NT2/D1 (cell line): ENCODE results near the gene ARMC6.

Experiments
- DNase-seq: peaks from one replicate; pipeline ENCODE4 v3.0.0-alpha.2; 2011; ENCODE audit warnings: low read depth, low spot score
- H3K27me3 ChIP-seq: 2 replicates; pipeline ENCODE4 v1.6.0; 2011; ENCODE audit warnings: mild to moderate bottlenecking; ENCODE audit not compliant: insufficient read length, insufficient read depth
- H3K36me3 ChIP-seq: 2 replicates; pipeline ENCODE4 v1.6.1; 2011; ENCODE audit warnings: mild to moderate bottlenecking, low read length, mixed read lengths; ENCODE audit not compliant: insufficient read depth, insufficient read length
- H3K4me1 ChIP-seq: 2 replicates; pipeline ENCODE4 v1.5.1; 2011; ENCODE audit not compliant: insufficient read depth, insufficient read length
- H3K4me3 ChIP-seq: 2 replicates; pipeline ENCODE4 v1.5.1; 2011; ENCODE audit warnings: low read depth; ENCODE audit not compliant: insufficient read length
- H3K9ac ChIP-seq: 2 replicates; pipeline ENCODE4 v1.6.0; 2011; ENCODE audit warnings: low read depth; ENCODE audit not compliant: insufficient read length
- H3K9me3 ChIP-seq: 2 replicates; pipeline ENCODE4 v1.5.1; 2011; ENCODE audit warnings: mild to moderate bottlenecking, low read length; ENCODE audit not compliant: insufficient read depth
- SUZ12 ChIP-seq: IDR thresholded peaks from 2 replicates; pipeline ENCODE4 v1.6.1; 2011; ENCODE audit not compliant: insufficient read length, insufficient read depth; ENCODE audit errors: extremely low read depth
- YY1 ChIP-seq: IDR thresholded peaks from 2 replicates; pipeline ENCODE4 v1.6.1; 2011; ENCODE audit not compliant: insufficient read length, insufficient read depth
- ZNF274 ChIP-seq: IDR thresholded peaks from 2 replicates; pipeline ENCODE4 v1.6.1; 2011; ENCODE audit warnings: mild to moderate bottlenecking, low read depth, low read length

ARMC6 gene

DNA sequence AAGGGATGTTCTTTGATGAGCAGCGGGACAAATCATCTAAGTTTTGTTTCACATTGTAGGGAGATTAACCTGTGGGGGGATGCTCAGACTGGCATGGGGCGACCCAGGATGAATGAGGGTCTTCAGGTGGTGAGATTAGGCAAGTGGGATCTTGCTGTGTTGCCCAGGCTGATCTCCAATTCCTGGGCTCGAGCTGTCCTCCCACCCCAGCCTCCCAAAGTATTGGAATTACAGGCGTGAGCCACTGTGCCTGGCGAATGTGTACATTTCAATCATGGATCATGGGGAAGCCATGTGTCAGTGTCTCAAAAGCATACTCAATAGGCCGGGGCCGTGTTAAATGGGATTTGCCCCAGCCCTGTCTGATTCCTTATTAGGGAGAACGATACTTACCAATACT, 38.5 kb downstream of the ARMC6 start:
- Histone ChIP-seq H3K27me3 (peaks cover 85% of the 10 kb centered on the region), H3K4me1 (no peaks in the 10 kb centered on the region), H3K9me3 (no peaks in the 10 kb centered on the region), H3K36me3 (peaks cover 3% of the 10 kb centered on the region), H3K4me3 (no peak overlapping the region), H3K9ac (no peak overlapping the region)
- TF ChIP-seq SUZ12 (no peak), ZNF274 (no peak), YY1 (no peak)
- no peak for DNase-seq

DNA sequence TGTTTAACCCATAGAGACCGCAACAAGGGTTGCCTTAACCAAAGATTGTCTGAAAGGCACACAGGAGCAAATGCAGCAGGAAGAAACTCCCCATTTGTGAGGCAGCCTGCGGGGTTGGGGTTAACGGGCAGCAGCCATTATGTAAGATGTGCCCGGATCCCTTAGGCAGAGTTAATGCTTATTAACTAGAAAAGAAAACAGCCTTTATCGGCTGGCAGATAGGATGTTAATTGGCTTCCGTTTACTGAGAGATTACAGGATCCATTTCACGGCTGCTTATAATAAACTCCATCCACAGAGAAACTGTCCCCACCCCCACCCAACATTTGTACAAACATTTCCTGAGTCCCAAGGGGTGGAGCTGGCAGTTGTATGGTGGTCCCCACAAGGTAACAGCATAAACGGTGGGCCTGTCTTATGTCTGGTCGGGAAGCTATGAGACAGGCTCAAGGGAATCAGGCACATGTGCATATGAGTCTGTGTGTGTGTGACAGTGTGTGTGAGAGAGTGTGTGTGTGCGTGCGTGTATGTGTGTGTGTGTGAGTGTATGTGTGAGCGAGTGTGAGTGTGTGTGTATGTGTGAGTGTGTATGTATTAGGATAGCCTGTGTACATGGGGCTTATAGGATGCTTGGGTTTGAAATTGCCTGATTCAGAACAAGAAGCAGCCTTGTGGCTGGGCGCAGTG, 40.9 kb downstream of the ARMC6 start:
- Histone ChIP-seq H3K9me3 (no peaks in the 10 kb centered on the region), H3K9ac (no peak overlapping the region), H3K27me3 (peaks cover 89% of the 10 kb centered on the region), H3K4me1 (no peaks in the 10 kb centered on the region), H3K4me3 (no peak overlapping the region), H3K36me3 (peaks cover 3% of the 10 kb centered on the region)
- TF ChIP-seq ZNF274 = no peak
- TF ChIP-seq SUZ12 = no peak
- TF ChIP-seq YY1 = no peak
- DNase-seq = no peak

DNA sequence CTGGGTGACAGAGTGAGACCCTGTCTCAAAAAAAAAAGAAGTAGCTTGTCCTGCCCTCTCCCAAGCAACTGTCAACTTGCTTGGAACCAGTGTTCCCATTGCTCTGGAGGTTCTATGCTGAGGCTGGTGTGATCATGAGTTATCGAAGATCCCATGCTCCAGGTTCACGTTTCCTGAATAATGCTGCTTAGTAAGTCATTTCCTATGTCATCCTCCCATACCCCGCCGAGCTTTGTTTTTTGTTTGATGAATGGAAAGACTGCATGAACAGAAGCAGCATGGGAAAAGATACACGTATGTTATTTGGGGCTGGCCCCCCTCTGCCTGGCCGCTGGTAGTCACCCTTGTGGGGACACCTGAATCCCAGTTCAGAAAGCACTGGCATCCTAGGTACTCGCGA, 41.7 kb downstream of the ARMC6 start:
- Histone ChIP-seq H3K9me3 (no peaks in the 10 kb centered on the region), H3K4me3 (no peak overlapping the region), H3K4me1 (no peaks in the 10 kb centered on the region), H3K36me3 (peaks cover 3% of the 10 kb centered on the region), H3K9ac (no peak overlapping the region), H3K27me3 (peaks cover 92% of the 10 kb centered on the region)
- TF ChIP-seq ZNF274 = no peak
- no peak for TF ChIP-seq YY1
- TF ChIP-seq SUZ12 = no peak
- no peak for DNase-seq

DNA sequence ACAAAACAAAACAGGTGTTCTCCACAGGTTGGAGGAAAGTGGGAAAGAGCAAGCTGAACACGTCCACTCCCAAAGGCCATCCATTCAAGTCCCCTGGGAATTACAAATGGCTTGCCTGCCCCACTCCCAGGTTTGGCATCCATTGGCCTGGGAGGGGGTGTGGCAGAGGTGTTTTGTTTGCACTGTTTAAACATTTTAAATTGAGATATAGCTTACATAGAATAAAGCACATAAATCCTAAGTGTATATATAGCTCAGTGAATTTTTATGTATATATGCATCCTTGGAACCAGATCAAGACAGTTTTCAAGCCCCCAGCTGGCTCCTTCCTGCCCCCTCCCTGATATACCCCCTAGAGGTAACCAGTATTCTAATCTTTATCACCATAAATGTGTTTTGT, 43.1 kb downstream of the ARMC6 start:
- Histone ChIP-seq H3K27me3 (peaks cover 92% of the 10 kb centered on the region), H3K36me3 (peaks cover 3% of the 10 kb centered on the region)

DNA sequence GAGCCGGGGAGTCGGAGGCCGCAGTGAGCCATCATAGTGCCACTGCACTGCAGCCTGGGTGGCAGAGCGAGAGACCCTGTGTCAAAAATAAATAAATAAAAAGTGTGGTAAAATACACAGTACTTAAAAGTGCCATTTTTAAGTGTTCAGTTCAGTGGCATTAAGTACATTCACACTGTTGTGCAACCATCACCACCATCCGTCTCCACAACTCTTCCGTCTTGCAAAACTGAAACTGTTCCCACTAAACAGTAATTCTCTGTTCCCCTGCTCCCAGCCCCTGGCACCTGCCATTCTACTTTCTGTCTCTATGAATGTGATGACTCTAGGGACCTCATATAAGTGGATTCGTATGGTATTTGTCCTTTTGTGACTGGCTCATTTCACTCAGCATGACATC, 43.7 kb downstream of the ARMC6 start:
- Histone ChIP-seq H3K9ac (no peak overlapping the region), H3K36me3 (peaks cover 3% of the 10 kb centered on the region), H3K4me1 (no peaks in the 10 kb centered on the region), H3K4me3 (no peak overlapping the region), H3K27me3 (peaks cover 92% of the 10 kb centered on the region), H3K9me3 (no peaks in the 10 kb centered on the region)
- TF ChIP-seq SUZ12 (no peak), ZNF274 (no peak), YY1 (no peak)
- no peak for DNase-seq

More for the DNA sequence above, 43.1 kb downstream of the ARMC6 start:
- TF ChIP-seq SUZ12 = no peak
- TF ChIP-seq ZNF274 = no peak
- no peak for TF ChIP-seq YY1
- H3K9ac ChIP-seq = no peak overlapping the region
- no peak overlapping the region for H3K4me3 ChIP-seq
- no peaks in the 10 kb centered on the region for H3K9me3 ChIP-seq
- no peaks in the 10 kb centered on the region for H3K4me1 ChIP-seq
- no peak for DNase-seq

GRCh38 chr19:19078801-19079200, 45.4 kb downstream of the ARMC6 start:
- Histone ChIP-seq H3K4me1 (no peaks in the 10 kb centered on the region), H3K36me3 (peaks cover 3% of the 10 kb centered on the region), H3K9ac (no peak overlapping the region), H3K27me3 (peaks cover 92% of the 10 kb centered on the region), H3K9me3 (no peaks in the 10 kb centered on the region), H3K4me3 (no peak overlapping the region)
- no peak for DNase-seq
- no peak for TF ChIP-seq ZNF274
- no peak for TF ChIP-seq YY1
- TF ChIP-seq SUZ12 = no peak

DNA sequence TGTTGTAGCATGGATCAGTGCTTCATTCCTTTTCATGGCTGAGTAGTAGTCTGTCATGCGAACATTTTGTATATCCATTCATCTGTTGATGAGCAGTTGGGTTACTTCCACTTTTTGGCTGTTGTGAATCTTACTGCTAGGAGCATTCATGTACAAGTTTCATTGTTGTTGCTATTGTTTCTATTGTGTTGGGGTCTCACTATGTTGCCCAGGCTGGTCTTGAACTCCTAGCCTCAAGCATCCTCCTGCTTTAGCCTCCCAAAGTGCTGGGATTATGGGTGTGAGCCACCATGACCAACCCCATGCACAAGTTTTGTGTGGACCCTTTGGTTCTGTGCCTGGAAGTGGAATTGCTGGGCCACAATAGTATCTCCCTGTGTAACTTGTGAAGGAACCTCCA, 46.2 kb downstream of the ARMC6 start:
- Histone ChIP-seq H3K9ac (no peak overlapping the region), H3K4me1 (no peaks in the 10 kb centered on the region), H3K9me3 (no peaks in the 10 kb centered on the region), H3K36me3 (peaks cover 3% of the 10 kb centered on the region), H3K27me3 (peaks cover 89% of the 10 kb centered on the region), H3K4me3 (no peak overlapping the region)
- TF ChIP-seq ZNF274 = no peak
- no peak for TF ChIP-seq YY1
- TF ChIP-seq SUZ12 = no peak
- DNase-seq = no peak
